Mesendoderm (in vitro differentiated cells): Measurements from ENCODE around the gene CHIT1.

Experiments used
- DNase-seq: peaks from one replicate; pipeline ENCODE4 v3.0.0; 2013
- H2AK5ac ChIP-seq: 2 replicates; pipeline ENCODE4 v1.6.1; 2013; ENCODE audit warnings: low read length, inconsistent platforms
- H2BK120ac ChIP-seq: 2 replicates; pipeline ENCODE4 v1.6.1; 2013; ENCODE audit warnings: low read depth, mild to moderate bottlenecking, low read length, moderate library complexity, mixed read lengths
- H2BK15ac ChIP-seq: replicated peaks from 2 replicates; pipeline ENCODE4 v1.6.1; 2013; ENCODE audit warnings: low read depth, mild to moderate bottlenecking, moderate library complexity
- H2BK5ac ChIP-seq: 2 replicates; pipeline ENCODE4 v1.6.1; 2013; ENCODE audit warnings: low read length, inconsistent platforms
- H3K18ac ChIP-seq: 2 replicates; pipeline ENCODE4 v1.6.1; 2013; ENCODE audit warnings: mild to moderate bottlenecking, low read length, mixed read lengths
- H3K23ac ChIP-seq: one replicate; pipeline ENCODE4 v1.6.1; 2013; ENCODE audit warnings: low read length
- H3K27ac ChIP-seq: 2 replicates; pipeline ENCODE4 v1.5.1; 2013; ENCODE audit warnings: low read depth, mild to moderate bottlenecking, inconsistent platforms, low read length, moderate library complexity
- H3K27me3 ChIP-seq: 2 replicates; pipeline ENCODE4 v1.6.1; 2013; ENCODE audit warnings: low read length, control low read depth, mild to moderate bottlenecking, inconsistent platforms; ENCODE audit not compliant: insufficient read depth, poor library complexity
- H3K36me3 ChIP-seq: 2 replicates; pipeline ENCODE4 v1.6.1; 2013; ENCODE audit warnings: low read length, inconsistent platforms; ENCODE audit not compliant: control insufficient read depth, insufficient read depth
- H3K4ac ChIP-seq: one replicate; pipeline ENCODE4 v1.6.1; 2013; ENCODE audit warnings: low read depth, mild to moderate bottlenecking, low read length, moderate library complexity
- H3K4me1 ChIP-seq: 2 replicates; pipeline ENCODE4 v1.6.1; 2013; ENCODE audit warnings: low read depth, low read length, inconsistent platforms; ENCODE audit not compliant: control insufficient read depth
- H3K4me2 ChIP-seq: 2 replicates; pipeline ENCODE4 v1.6.1; 2013; ENCODE audit warnings: low read length
- H3K4me3 ChIP-seq: 2 replicates; pipeline ENCODE4 v1.5.1; 2013; ENCODE audit warnings: mild to moderate bottlenecking, low read length
- H3K56ac ChIP-seq: one replicate; pipeline ENCODE4 v1.6.1; 2013; ENCODE audit warnings: low read length
- H3K79me1 ChIP-seq: 2 replicates; pipeline ENCODE4 v1.6.1; 2013; ENCODE audit warnings: low read length, inconsistent platforms
- H3K79me2 ChIP-seq: 2 replicates; pipeline ENCODE4 v1.6.1; 2013; ENCODE audit warnings: mild to moderate bottlenecking, low read length; ENCODE audit not compliant: control insufficient read depth, insufficient read depth
- H3K9ac ChIP-seq: 2 replicates; pipeline ENCODE4 v1.6.1; 2013; ENCODE audit warnings: low read length, inconsistent platforms
- H4K5ac ChIP-seq: one replicate; pipeline ENCODE4 v1.6.1; 2013; ENCODE audit warnings: low read length
- H4K8ac ChIP-seq: one replicate; pipeline ENCODE4 v1.6.1; 2013; ENCODE audit warnings: low read depth, mild to moderate bottlenecking, control low read depth, low read length, moderate library complexity
- WGBS: extraction: QIAGEN DNeasy Blood & Tissue Kit; methylation state at CpG from one replicate; pipeline ENCODE4 v1.1.7; 2013; ENCODE audit warnings: low lambda C conversion rate, missing lambda C conversion rate; ENCODE audit not compliant: insufficient coverage; ENCODE audit errors: extremely low coverage; 5-methylcytosine and 5-hydroxymethylcytosine counted together

The CHIT1 gene

GRCh38 chr1:203271962-203272632 is 42.6 kb upstream of the CHIT1 start:
- H3K4ac ChIP-seq, result no peak overlapping the region
- no peaks in the 10 kb centered on the region for H3K79me2 ChIP-seq
- no peak overlapping the region for H3K56ac ChIP-seq
- H2BK15ac ChIP-seq, result no peak overlapping the region
- H3K27me3 ChIP-seq, result no peaks in the 10 kb centered on the region
- H2BK120ac ChIP-seq, result no peak overlapping the region
- H3K36me3 ChIP-seq, result no peaks in the 10 kb centered on the region
- whole genome bisulfite sequencing, result no CpG with 5 or more reads among the region's 6 CpGs
- H3K9ac ChIP-seq, result no peak overlapping the region
- no peak overlapping the region for H3K18ac ChIP-seq
- no peak overlapping the region for H2AK5ac ChIP-seq
- no peak overlapping the region for H4K8ac ChIP-seq
- H4K5ac ChIP-seq, result no peak overlapping the region
- H3K23ac ChIP-seq, result no peak overlapping the region
- no peak for DNase-seq
- H3K4me1 ChIP-seq, result no peaks in the 10 kb centered on the region
- no peak overlapping the region for H3K4me2 ChIP-seq
- no peaks in the 10 kb centered on the region for H3K79me1 ChIP-seq
- H3K27ac ChIP-seq, result no peak overlapping the region
- H2BK5ac ChIP-seq, result no peak overlapping the region
- H3K4me3 ChIP-seq, result no peak overlapping the region

- Histone ChIP-seq H3K79me2 (no peaks in the 10 kb centered on the region), H3K27me3 (no peaks in the 10 kb centered on the region), H3K4me3 (no peak overlapping the region), H3K56ac (no peak overlapping the region), H3K18ac (no peak overlapping the region), H3K79me1 (no peaks in the 10 kb centered on the region), H3K9ac (no peak overlapping the region), H3K4ac (no peak overlapping the region), H3K36me3 (no peaks in the 10 kb centered on the region), H2BK5ac (no peak overlapping the region), H3K27ac (no peak overlapping the region), H3K4me1 (no peaks in the 10 kb centered on the region), H2BK120ac (no peak overlapping the region), H4K5ac (no peak overlapping the region), H2BK15ac (no peak overlapping the region), H3K4me2 (no peak overlapping the region), H4K8ac (no peak overlapping the region), H3K23ac (no peak overlapping the region), H2AK5ac (no peak overlapping the region)
- WGBS, result no CpG with 5 or more reads among the region's 8 CpGs
- peak; percentile 76 for DNase-seq
These were observed 41.7 kb upstream of the CHIT1 start for GRCh38 chr1:203271018-203271743.

- no peak overlapping the region for H3K56ac ChIP-seq
- no peak overlapping the region for H3K9ac ChIP-seq
- no peak overlapping the region for H4K8ac ChIP-seq
- H3K18ac ChIP-seq, result no peak overlapping the region
- no peak overlapping the region for H2BK15ac ChIP-seq
- H2AK5ac ChIP-seq, result no peak overlapping the region
- H3K4me1 ChIP-seq, result no peaks in the 10 kb centered on the region
- no peak overlapping the region for H3K27ac ChIP-seq
- H3K4me2 ChIP-seq, result no peak overlapping the region
- H2BK120ac ChIP-seq, result no peak overlapping the region
- no CpG with 5 or more reads among the region's 4 CpGs for WGBS
- no peak overlapping the region for H3K4me3 ChIP-seq
- DNase-seq, result peak; percentile 27
- H3K79me1 ChIP-seq, result no peaks in the 10 kb centered on the region
- H3K79me2 ChIP-seq, result no peaks in the 10 kb centered on the region
- H3K27me3 ChIP-seq, result no peaks in the 10 kb centered on the region
- no peak overlapping the region for H4K5ac ChIP-seq
- H2BK5ac ChIP-seq, result no peak overlapping the region
- H3K4ac ChIP-seq, result no peak overlapping the region
- no peak overlapping the region for H3K23ac ChIP-seq
- H3K36me3 ChIP-seq, result no peaks in the 10 kb centered on the region
These were observed 41.0 kb upstream of the CHIT1 start for GRCh38 chr1:203270448-203270847.

- Histone ChIP-seq H3K27ac (no peak overlapping the region), H3K9ac (no peak overlapping the region), H2BK15ac (no peak overlapping the region), H3K36me3 (no peaks in the 10 kb centered on the region), H3K4me1 (no peaks in the 10 kb centered on the region), H3K79me1 (no peaks in the 10 kb centered on the region), H2BK5ac (no peak overlapping the region), H3K27me3 (no peaks in the 10 kb centered on the region), H4K5ac (no peak overlapping the region), H3K18ac (no peak overlapping the region), H3K23ac (no peak overlapping the region), H3K4me2 (no peak overlapping the region), H3K79me2 (no peaks in the 10 kb centered on the region), H3K56ac (no peak overlapping the region), H3K4ac (no peak overlapping the region), H4K8ac (no peak overlapping the region), H2AK5ac (no peak overlapping the region), H3K4me3 (no peak overlapping the region), H2BK120ac (no peak overlapping the region)
- DNase-seq, result no peak
- no CpG with 5 or more reads among the region's 5 CpGs for WGBS
These were observed 40.2 kb upstream of the CHIT1 start for GRCh38 chr1:203269654-203270020.

GRCh38 chr1:203268901-203269653 is 39.6 kb upstream of the CHIT1 start:
- H3K36me3 ChIP-seq, result no peaks in the 10 kb centered on the region
- peak overlapping the region; percentile 2 for H3K56ac ChIP-seq
- no peaks in the 10 kb centered on the region for H3K4me1 ChIP-seq
- H2BK120ac ChIP-seq, result no peak overlapping the region
- H3K4me2 ChIP-seq, result no peak overlapping the region
- H3K4ac ChIP-seq, result no peak overlapping the region
- H3K23ac ChIP-seq, result no peak overlapping the region
- H3K27me3 ChIP-seq, result no peaks in the 10 kb centered on the region
- H2BK15ac ChIP-seq, result no peak overlapping the region
- H3K27ac ChIP-seq, result no peak overlapping the region
- no peak overlapping the region for H4K5ac ChIP-seq
- peak; percentile 87 for DNase-seq
- no peak overlapping the region for H3K9ac ChIP-seq
- H3K18ac ChIP-seq, result no peak overlapping the region
- no CpG with 5 or more reads among the region's 5 CpGs for WGBS
- no peak overlapping the region for H2BK5ac ChIP-seq
- no peak overlapping the region for H4K8ac ChIP-seq
- H2AK5ac ChIP-seq, result peak overlapping the region; percentile 66
- no peaks in the 10 kb centered on the region for H3K79me1 ChIP-seq
- H3K4me3 ChIP-seq, result no peak overlapping the region
- no peaks in the 10 kb centered on the region for H3K79me2 ChIP-seq
